ENCODE measurements around the gene ROR2.

DNA sequence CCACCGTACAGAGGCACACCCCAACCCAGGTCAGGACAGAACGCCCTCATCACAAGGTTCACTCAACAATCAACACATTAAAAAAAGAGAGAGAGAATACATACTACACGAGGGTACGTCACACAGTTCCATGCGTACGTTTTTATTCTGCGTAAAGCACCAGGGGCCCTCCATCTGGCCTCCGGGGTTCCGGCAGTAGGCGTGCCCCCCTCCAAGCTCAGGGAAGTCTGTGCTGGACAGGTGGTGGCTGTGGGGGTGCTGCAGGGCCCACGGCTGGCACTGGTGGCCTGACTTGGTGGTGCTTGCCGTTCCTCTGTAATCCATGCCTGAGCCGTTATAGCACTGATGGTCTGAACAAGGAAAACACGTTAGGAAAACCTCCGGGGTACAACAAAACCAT, 219.2 kb downstream of the ROR2 start:
- TF ChIP-seq, protein P1, sequence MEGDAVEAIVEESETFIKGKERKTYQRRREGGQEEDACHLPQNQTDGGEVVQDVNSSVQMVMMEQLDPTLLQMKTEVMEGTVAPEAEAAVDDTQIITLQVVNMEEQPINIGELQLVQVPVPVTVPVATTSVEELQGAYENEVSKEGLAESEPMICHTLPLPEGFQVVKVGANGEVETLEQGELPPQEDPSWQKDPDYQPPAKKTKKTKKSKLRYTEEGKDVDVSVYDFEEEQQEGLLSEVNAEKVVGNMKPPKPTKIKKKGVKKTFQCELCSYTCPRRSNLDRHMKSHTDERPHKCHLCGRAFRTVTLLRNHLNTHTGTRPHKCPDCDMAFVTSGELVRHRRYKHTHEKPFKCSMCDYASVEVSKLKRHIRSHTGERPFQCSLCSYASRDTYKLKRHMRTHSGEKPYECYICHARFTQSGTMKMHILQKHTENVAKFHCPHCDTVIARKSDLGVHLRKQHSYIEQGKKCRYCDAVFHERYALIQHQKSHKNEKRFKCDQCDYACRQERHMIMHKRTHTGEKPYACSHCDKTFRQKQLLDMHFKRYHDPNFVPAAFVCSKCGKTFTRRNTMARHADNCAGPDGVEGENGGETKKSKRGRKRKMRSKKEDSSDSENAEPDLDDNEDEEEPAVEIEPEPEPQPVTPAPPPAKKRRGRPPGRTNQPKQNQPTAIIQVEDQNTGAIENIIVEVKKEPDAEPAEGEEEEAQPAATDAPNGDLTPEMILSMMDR (IDR thresholded peaks at IDR 0.05): no peak
- TF ChIP-seq POLR2A (IDR thresholded peaks at IDR 0.05): no peak

Data from thyroid gland (tissue), 4 donors.